Measurements from ENCODE around the gene LRBA.

LRBA gene

DNA sequence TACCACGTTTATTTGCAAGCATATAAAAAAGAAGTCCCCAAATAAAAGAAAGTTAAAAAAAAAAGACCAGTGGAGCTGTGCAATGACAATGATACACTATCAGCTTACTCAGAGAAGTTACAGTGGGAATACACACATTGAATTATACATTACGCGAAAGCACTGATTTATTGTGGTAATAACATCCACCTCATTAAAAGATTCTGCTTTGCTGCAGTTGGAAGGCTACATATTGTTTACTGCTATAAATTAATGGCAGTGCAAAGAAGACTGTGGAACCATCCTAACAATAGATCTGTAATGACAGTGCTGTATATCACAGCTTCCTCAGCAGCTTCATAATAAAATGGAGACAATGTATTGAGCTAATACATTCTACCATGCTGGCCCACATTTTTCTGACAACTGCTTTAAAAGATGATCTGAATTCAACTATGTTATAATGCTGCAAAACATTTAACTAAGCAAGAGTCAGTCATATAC lies 575.6 kb downstream of the LRBA start:
- Mint-ChIP-seq H3K27me3 (no peaks in the 10 kb centered on the region), H3K4me1 (peaks cover 6% of the 10 kb centered on the region), H3K9me3 (peaks cover 0 to 3% of the 10 kb centered on the region in 2 donors), H3K4me3 (no peak overlapping the region), H3K27ac (no peak overlapping the region)
- no peak for ATAC-seq
- DNase-seq = no peak

DNA sequence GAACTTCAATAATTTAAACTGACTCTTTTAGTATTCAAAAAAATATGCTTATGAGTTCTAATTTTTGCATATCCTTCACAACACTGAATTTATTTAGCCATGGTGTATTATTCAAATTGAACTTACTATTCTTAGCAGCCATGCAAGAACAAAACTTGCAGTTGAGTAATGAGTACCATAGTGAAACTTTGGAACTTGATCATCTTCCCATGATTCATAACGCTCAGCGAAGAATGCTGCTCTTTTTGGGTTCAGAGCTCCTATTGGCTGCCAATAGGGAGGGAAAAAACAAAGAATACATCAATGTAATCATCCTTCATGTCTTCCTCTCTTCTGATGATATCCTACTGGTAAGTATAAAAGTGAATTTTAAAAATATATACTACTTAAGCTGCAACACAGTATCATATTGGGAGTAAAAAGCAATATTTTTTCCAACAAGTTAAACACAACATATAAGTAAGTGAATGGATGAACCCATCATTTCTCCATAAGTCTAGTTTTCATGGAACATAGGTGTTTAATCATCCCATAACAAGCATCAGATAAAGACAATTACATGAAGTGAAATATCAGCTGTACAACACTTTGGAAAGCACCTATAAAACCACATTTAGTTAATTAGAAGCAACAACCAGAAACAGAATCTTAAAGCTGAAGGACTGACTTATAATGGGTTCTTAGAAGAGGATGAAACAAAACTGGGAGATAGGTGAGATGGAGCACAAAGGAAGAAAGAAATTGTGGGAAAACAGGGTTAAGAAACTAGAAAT lies 578.3 kb downstream of the LRBA start:
- Mint-ChIP-seq H3K4me1 (peaks cover 6% of the 10 kb centered on the region), H3K9me3 (peaks cover 0 to 3% of the 10 kb centered on the region in 2 donors), H3K27me3 (no peaks in the 10 kb centered on the region), H3K4me3 (no peak overlapping the region), H3K27ac (peak overlapping the region in 1 of 2 donors; percentile 34)
- no peak for DNase-seq
- peak; percentile 86 for ATAC-seq

- no peak overlapping the region for H3K27ac Mint-ChIP-seq
- no peak for DNase-seq
- no peak for ATAC-seq
- peaks cover 0 to 3% of the 10 kb centered on the region in 2 donors for H3K9me3 Mint-ChIP-seq
- no peaks in the 10 kb centered on the region for H3K27me3 Mint-ChIP-seq
- H3K4me3 Mint-ChIP-seq = no peak overlapping the region
- H3K4me1 Mint-ChIP-seq = no peaks in the 10 kb centered on the region
Observed at GRCh38 chr4:150431221-150431620, 583.9 kb downstream of the LRBA start.

DNA sequence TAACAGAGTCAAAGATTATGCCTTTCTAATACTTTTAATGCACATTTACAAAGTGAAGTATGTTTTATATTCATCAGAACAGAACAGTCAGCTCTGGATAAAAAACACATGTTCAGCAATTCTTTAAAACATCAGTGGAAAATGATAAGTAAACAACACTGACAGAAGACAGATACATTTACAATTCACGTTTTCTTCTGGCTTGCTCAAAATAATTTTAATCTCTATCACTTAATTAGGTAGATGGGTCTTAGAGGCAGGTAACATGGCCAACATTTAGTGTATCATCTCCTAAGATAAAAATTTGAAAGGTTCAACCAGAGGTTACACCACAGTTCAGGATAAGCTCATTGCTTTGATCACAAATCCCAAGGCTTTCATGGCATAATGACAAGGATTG lies 589.9 kb downstream of the LRBA start:
- H3K4me3 Mint-ChIP-seq = no peak overlapping the region

DNA sequence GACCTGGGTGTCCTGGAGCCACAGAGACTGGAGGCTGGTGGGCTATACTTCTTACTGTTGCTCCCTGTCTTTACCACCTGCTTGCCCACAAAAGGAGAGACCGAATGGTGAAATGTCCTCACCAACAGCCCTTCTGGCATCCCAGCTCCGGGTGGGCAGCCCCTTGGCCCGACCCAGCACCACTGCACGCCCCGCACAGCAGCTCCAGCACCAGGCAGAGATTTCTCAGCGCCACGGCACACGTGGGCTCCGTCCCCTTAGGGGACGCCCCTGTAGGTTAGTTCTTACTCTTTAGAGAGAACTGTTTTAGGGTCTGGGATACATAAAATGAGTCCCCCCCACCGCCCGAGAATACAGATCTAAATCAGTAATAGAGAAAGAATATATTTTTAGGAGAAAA lies 591.6 kb downstream of the LRBA start:
- Mint-ChIP-seq H3K27ac (no peak overlapping the region), H3K27me3 (no peaks in the 10 kb centered on the region), H3K4me1 (no peaks in the 10 kb centered on the region), H3K9me3 (no peaks in the 10 kb centered on the region), H3K4me3 (no peak overlapping the region)
- DNase-seq (no peak), ATAC-seq (no peak)

More for the DNA sequence above, 589.9 kb downstream of the LRBA start:
- ATAC-seq (no peak), DNase-seq (no peak)
- Mint-ChIP-seq H3K27me3 (no peaks in the 10 kb centered on the region), H3K4me1 (no peaks in the 10 kb centered on the region), H3K27ac (no peak overlapping the region), H3K9me3 (no peaks in the 10 kb centered on the region)

- no peaks in the 10 kb centered on the region for H3K4me1 Mint-ChIP-seq
- peak overlapping the region in 1 of 2 donors; percentile 88 for H3K27ac Mint-ChIP-seq
- no peaks in the 10 kb centered on the region for H3K27me3 Mint-ChIP-seq
- ATAC-seq = no peak
- no peak for DNase-seq
- H3K4me3 Mint-ChIP-seq = no peak overlapping the region
- no peaks in the 10 kb centered on the region for H3K9me3 Mint-ChIP-seq
Observed at GRCh38 chr4:150423074-150423473, 592.0 kb downstream of the LRBA start.

DNA sequence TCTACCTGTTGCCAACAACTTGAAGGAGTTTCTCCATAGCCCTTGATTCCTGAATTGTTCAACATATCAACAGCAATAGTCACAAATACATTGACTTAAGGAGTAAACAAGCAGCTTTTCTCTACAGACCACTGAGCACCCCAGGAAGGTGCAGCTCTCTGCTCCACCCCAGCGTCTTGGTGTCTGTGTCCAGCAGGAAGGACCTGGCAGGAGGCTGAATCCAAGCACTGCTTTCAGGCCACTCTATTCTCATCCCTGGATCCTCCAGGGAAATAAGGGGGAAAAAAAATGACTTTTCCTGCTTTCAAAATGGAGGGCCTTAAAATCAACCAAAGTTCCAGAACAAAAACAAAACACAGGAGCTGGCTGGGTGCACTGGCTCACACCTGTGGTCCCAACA lies 593.5 kb downstream of the LRBA start:
- Mint-ChIP-seq H3K4me1 (no peaks in the 10 kb centered on the region), H3K27me3 (no peaks in the 10 kb centered on the region), H3K4me3 (no peak overlapping the region), H3K9me3 (no peaks in the 10 kb centered on the region), H3K27ac (peak overlapping the region in 1 of 2 donors; percentile 34)
- DNase-seq (no peak), ATAC-seq (no peak)

- no peaks in the 10 kb centered on the region for H3K4me1 Mint-ChIP-seq
- ATAC-seq = no peak
- H3K27me3 Mint-ChIP-seq = no peaks in the 10 kb centered on the region
- DNase-seq = no peak
- H3K27ac Mint-ChIP-seq = no peak overlapping the region
- no peaks in the 10 kb centered on the region for H3K9me3 Mint-ChIP-seq
- H3K4me3 Mint-ChIP-seq = no peak overlapping the region
Observed at GRCh38 chr4:150419939-150420338, 595.1 kb downstream of the LRBA start.

DNA sequence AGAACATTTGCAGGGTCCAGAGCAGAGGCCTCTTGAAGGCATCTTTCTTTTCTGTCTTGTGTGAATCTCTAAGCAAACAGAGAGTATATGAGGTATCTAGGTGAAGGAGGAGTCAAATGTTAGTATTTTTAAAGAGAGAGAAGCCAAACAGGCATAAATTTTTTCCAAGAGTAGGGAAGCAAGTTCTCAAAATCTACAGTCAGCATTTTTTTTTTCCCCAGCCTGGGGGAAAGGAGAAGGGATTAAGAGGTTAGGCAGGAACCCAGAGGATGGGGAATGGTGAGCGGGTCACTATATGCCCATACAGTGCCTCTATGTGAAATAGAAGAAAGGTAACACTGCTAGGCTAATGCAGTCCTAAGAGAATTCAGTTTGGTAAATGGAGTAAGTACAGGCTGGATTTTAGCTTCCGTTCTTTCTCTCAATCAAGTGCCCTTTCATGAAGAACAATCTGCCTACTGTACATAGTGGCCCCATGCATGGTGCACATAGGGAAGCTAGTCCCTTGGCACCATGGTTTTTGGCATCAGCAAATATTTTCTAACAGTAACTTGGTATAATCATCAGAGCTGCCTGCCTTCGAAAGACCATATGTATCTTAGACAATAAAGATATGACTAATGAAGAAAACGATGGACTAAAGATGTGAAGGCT lies 596.2 kb downstream of the LRBA start:
- no peak overlapping the region for H3K4me3 Mint-ChIP-seq
- H3K9me3 Mint-ChIP-seq = no peaks in the 10 kb centered on the region
- DNase-seq (no peak), ATAC-seq (no peak)
- no peaks in the 10 kb centered on the region for H3K4me1 Mint-ChIP-seq
- H3K27me3 Mint-ChIP-seq = no peaks in the 10 kb centered on the region
- H3K27ac Mint-ChIP-seq = no peak overlapping the region

GRCh38 chr4:150415213-150415612 lies 599.9 kb downstream of the LRBA start:
- DNase-seq = no peak
- no peaks in the 10 kb centered on the region for H3K9me3 Mint-ChIP-seq
- H3K27me3 Mint-ChIP-seq = no peaks in the 10 kb centered on the region
- ATAC-seq = no peak
- no peak overlapping the region for H3K27ac Mint-ChIP-seq
- H3K4me3 Mint-ChIP-seq = no peak overlapping the region
- H3K4me1 Mint-ChIP-seq = no peaks in the 10 kb centered on the region

- no peaks in the 10 kb centered on the region for H3K9me3 Mint-ChIP-seq
- H3K4me1 Mint-ChIP-seq = no peaks in the 10 kb centered on the region
- no peak for DNase-seq
- H3K27ac Mint-ChIP-seq = no peak overlapping the region
- H3K4me3 Mint-ChIP-seq = no peak overlapping the region
- no peak for ATAC-seq
- H3K27me3 Mint-ChIP-seq = no peaks in the 10 kb centered on the region
Observed at GRCh38 chr4:150411520-150411919, 603.6 kb downstream of the LRBA start.

DNA sequence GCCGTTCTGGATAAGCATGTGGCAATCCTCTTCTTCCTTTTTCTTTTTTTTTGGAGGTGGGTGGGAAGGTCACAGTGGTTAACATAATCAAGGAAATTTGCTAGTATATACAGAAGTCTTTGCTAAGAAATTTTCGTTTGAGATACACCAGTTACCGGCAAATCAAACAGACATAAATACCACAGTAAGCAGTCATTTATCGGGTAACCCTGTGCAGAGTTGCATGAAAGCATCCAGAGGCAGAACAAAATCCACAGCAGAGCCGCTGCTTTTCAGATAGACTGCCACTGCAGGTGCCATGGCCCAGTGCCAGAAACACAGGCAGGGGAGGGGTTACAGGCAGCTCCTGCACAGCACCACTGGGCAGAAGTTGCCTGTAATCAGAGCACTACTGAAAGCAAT lies 612.2 kb downstream of the LRBA start:
- H3K27ac Mint-ChIP-seq = no peak overlapping the region
- no peaks in the 10 kb centered on the region for H3K27me3 Mint-ChIP-seq
- H3K4me1 Mint-ChIP-seq = peaks cover 6% of the 10 kb centered on the region
- ATAC-seq = no peak
- peaks cover 0 to 4% of the 10 kb centered on the region in 2 donors for H3K9me3 Mint-ChIP-seq
- no peak for DNase-seq
- no peak overlapping the region for H3K4me3 Mint-ChIP-seq

DNA sequence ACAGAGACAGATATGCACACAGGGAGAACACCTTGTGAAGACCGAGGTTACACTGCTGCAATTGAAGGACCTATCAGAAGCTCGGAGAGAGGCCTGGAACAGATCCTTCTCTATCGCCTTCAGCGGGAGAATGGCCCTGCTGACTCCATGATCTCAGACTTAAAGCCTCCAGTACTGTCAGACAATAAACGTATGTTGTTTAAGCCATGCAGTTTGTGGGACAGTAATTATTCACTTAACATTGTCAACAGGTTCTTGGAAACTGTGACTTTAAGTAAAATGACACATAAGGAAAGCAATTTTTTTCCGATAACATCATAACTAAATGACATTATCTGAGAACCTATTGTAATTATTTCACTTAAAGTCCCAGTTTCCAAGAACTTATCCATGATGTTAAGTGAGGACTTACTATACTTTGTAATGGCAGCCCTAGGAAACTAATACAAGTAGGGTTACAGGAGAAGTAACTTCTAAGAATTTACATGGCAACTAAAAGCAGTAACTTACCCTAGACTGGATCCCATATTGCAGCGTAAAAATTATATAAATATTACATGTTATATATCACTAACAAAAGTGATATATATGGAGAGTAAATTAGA lies 613.9 kb downstream of the LRBA start:
- no peak overlapping the region for H3K4me3 Mint-ChIP-seq
- no peak for DNase-seq
- no peaks in the 10 kb centered on the region for H3K27me3 Mint-ChIP-seq
- ATAC-seq = no peak
- H3K9me3 Mint-ChIP-seq = peaks cover 4 to 7% of the 10 kb centered on the region in 2 donors
- H3K4me1 Mint-ChIP-seq = peaks cover 11% of the 10 kb centered on the region
- H3K27ac Mint-ChIP-seq = no peak overlapping the region

- H3K27ac Mint-ChIP-seq = no peak overlapping the region
- H3K4me3 Mint-ChIP-seq = no peak overlapping the region
- DNase-seq (peak in 1 of 2 donors; percentile 8), ATAC-seq (peak; percentile 74)
- H3K27me3 Mint-ChIP-seq = no peaks in the 10 kb centered on the region
- H3K9me3 Mint-ChIP-seq = peaks cover 18 to 26% of the 10 kb centered on the region in 2 donors
- H3K4me1 Mint-ChIP-seq = peaks cover 11% of the 10 kb centered on the region
Observed at GRCh38 chr4:150395872-150396271, 619.2 kb downstream of the LRBA start.

GRCh38 chr4:150394046-150394445 lies 621.0 kb downstream of the LRBA start:
- Mint-ChIP-seq H3K4me3 (no peak overlapping the region), H3K27me3 (no peaks in the 10 kb centered on the region), H3K9me3 (peaks cover 18 to 22% of the 10 kb centered on the region in 2 donors), H3K27ac (no peak overlapping the region), H3K4me1 (peaks cover 11% of the 10 kb centered on the region)
- ATAC-seq (no peak), DNase-seq (no peak)

DNA sequence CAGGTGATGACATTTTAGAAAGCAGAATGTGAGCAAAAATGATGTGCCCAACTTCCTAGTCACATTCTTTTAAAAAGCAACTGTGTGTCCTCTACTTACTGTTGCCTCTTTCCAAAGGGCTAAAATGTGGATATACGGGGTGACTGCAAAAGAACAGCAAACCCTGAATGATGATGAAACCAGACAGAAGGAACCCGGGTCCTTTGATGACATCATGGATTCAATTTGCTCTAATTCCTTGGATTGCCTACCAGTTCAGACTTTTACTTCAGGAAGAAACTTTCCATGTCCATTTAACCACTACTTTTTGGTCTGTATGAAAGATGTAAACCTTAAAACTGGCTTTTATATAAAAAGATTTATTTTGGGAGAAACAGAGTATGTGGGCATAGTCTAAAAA lies 624.0 kb downstream of the LRBA start:
- no peak for ATAC-seq

More for the DNA sequence above, 624.0 kb downstream of the LRBA start:
- Mint-ChIP-seq H3K27ac (no peak overlapping the region), H3K4me1 (peaks cover 5% of the 10 kb centered on the region), H3K4me3 (no peak overlapping the region), H3K9me3 (peaks cover 12 to 17% of the 10 kb centered on the region in 2 donors), H3K27me3 (no peaks in the 10 kb centered on the region)
- DNase-seq = no peak

All from stimulated activated naive CD8-positive, alpha-beta T cell treated with anti-CD3 and anti-CD28 coated beads, Interleukin-15, amount 100 ng/mL, for 72 hours (primary cell).